HCT116 (cell line): ENCODE measurements around the gene STK32C. TPM values are rescaled to one million over a fixed set of nuclear protein-coding genes. Genes with fewer than 3 reads are reported as not detected.

Source experiments
- ATAC-seq: fragments of 200-7000 bp; cut with Tn5 transposase; 2 replicates; pipeline ENCODE4 v1.9.1; 2020; ENCODE audit warnings: mild to moderate bottlenecking, moderate library complexity
- BruUV-seq: library from RNA; stranded (reverse); fragments of 400-500 nt; replicated peaks from 2 replicates; lab custom pipeline; 2021; lab: Mats Ljungman, UMichigan
- CTCF ChIA-PET: fragments of 300-600 bp; sonication (Branson Sonifier 250); formaldehyde crosslinking; loops from one replicate; lab custom pipeline; 2021; ENCODE audit warnings: antibody characterized with exemption; lab: Charles Lee
- POLR2A ChIA-PET: fragments of 300-600, 350-600 bp; sonication (Branson Sonifier 250); formaldehyde crosslinking; loops from one replicate; lab custom pipeline; 2021; ENCODE audit warnings: antibody characterized with exemption; lab: Charles Lee
- RAD21 ChIA-PET, 2 experiments: fragments of 300-600 bp; sonication (Branson Sonifier 250); formaldehyde crosslinking; loops; one replicate each; lab custom pipeline; 2023; ENCODE audit warnings: low total read pairs in 2 of 2; ENCODE audit not compliant: uncharacterized antibody in 2 of 2, unreplicated experiment in 2 of 2, low non-redundant PET in 1 of 2; lab: Charles Lee
- DNase-seq: peaks from one replicate; pipeline ENCODE4 v3.0.0-alpha.2; 2010; ENCODE audit warnings: low read depth, low spot score
- H2AFZ ChIP-seq: fragments of 200-600 bp; shearing (Covaris generic), sonication (generic); 2 replicates; pipeline ENCODE4 v1.6.1; 2017; ENCODE audit warnings: low read depth, mixed run types, mixed read lengths, antibody characterized with exemption, low read length; ENCODE audit not compliant: poor library complexity, severe bottlenecking
- H3K27ac ChIP-seq: 2 replicates; pipeline ENCODE4 v1.5.1; 2012; ENCODE audit warnings: low read depth, low read length
- H3K27me3 ChIP-seq: fragments of 200-600 bp; sonication (generic); 2 replicates; pipeline ENCODE4 v1.6.1; 2016; ENCODE audit warnings: mixed run types, low read length, mixed read lengths; ENCODE audit not compliant: insufficient read depth
- H3K36me3 ChIP-seq, 2 experiments: fragments of 200-500 bp in 1 of 2; fragments of 200-600 bp in 1 of 2; sonication (Bioruptor generic) in 1 of 2; sonication (generic) in 1 of 2; 2 replicates each; pipeline versions ENCODE4 v1.5.1 to v1.6.1; 2014 to 2016; ENCODE audit warnings: low read length in 2 of 2, inconsistent platforms in 1 of 2, mixed read lengths in 1 of 2, mixed run types in 1 of 2; ENCODE audit not compliant: insufficient read depth in 2 of 2, control insufficient read depth in 1 of 2
- H3K4me1 ChIP-seq, 2 experiments: fragments of 200-600 bp in 1 of 2; sonication (generic) in 1 of 2; 2 replicates each; pipeline versions ENCODE4 v1.5.1 to v1.6.1; 2012 to 2017; ENCODE audit warnings: low read length in 2 of 2, inconsistent platforms in 1 of 2, mild to moderate bottlenecking in 1 of 2, mixed read lengths in 1 of 2, mixed run types in 1 of 2, moderate library complexity in 1 of 2; ENCODE audit not compliant: insufficient read depth in 2 of 2, control insufficient read depth in 1 of 2
- H3K4me2 ChIP-seq: fragments of 200-600 bp; sonication (generic); 2 replicates; pipeline ENCODE4 v1.6.1; 2017; ENCODE audit warnings: mixed run types, low read length, mixed read lengths
- H3K4me3 ChIP-seq, 2 experiments: fragments of 200-600 bp in 1 of 2; sonication (generic) in 1 of 2; replicated peaks in 1 of 2; 2 replicates each; pipeline ENCODE4 v1.5.1; 2011 to 2016; ENCODE audit warnings: low read length in 2 of 2, control low read depth in 1 of 2, low read depth in 1 of 2, mild to moderate bottlenecking in 1 of 2, mixed read lengths in 1 of 2, mixed run types in 1 of 2
- H3K79me2 ChIP-seq: fragments of 200-600 bp; sonication (generic); 2 replicates; pipeline ENCODE4 v1.6.1; 2017; ENCODE audit warnings: mild to moderate bottlenecking, mixed run types, low read length, moderate library complexity, mixed read lengths; ENCODE audit not compliant: insufficient read depth
- H3K9ac ChIP-seq: fragments of 200-600 bp; sonication (generic); 2 replicates; pipeline ENCODE4 v1.6.1; 2016; ENCODE audit warnings: low read length, mixed read lengths
- H3K9me2 ChIP-seq: fragments of 200-600 bp; sonication (generic), shearing (Covaris generic); 2 replicates; pipeline ENCODE4 v1.6.1; 2017; ENCODE audit warnings: mixed run types, mild to moderate bottlenecking, moderate library complexity; ENCODE audit not compliant: insufficient read depth
- H3K9me3 ChIP-seq, 2 experiments: fragments of 200-500 bp in 1 of 2; fragments of 200-600 bp in 1 of 2; sonication (Bioruptor generic) in 1 of 2; sonication (generic) in 1 of 2; 2 replicates each; pipeline ENCODE4 v1.6.1; 2014 to 2017; ENCODE audit warnings: low read length in 2 of 2, mixed read lengths in 2 of 2, inconsistent platforms in 1 of 2, low read depth in 1 of 2, mild to moderate bottlenecking in 1 of 2, mixed run types in 1 of 2, moderate library complexity in 1 of 2; ENCODE audit not compliant: control insufficient read depth in 1 of 2, insufficient read depth in 1 of 2
- H4K20me1 ChIP-seq: fragments of 200-600 bp; sonication (generic), shearing (Covaris generic); 2 replicates; pipeline ENCODE4 v1.6.1; 2017; ENCODE audit warnings: mixed run types, mild to moderate bottlenecking, moderate library complexity; ENCODE audit not compliant: insufficient read depth
- CBX3 ChIP-seq: IDR thresholded peaks from 2 replicates; pipeline ENCODE4 v1.6.1; 2012; ENCODE audit warnings: low read depth
- CEBPB ChIP-seq: IDR thresholded peaks from 2 replicates; pipeline ENCODE4 v1.6.1; 2012; ENCODE audit warnings: low read depth
- CTCF ChIP-seq, 3 experiments: fragments of 200-600 bp in 1 of 3; sonication (generic) in 1 of 3; IDR thresholded peaks in 2 of 3; conservative IDR thresholded peaks in 1 of 3; 2 replicates each; pipeline ENCODE4 v1.5.1; 2012 to 2017; ENCODE audit warnings: low read depth in 2 of 3, low read length in 2 of 3, antibody characterized with exemption in 1 of 3, borderline replicate concordance in 1 of 3, control low read depth in 1 of 3, mild to moderate bottlenecking in 1 of 3, mixed read lengths in 1 of 3, mixed run types in 1 of 3, moderate library complexity in 1 of 3; ENCODE audit not compliant: insufficient read depth in 1 of 3
- ELF1 ChIP-seq: IDR thresholded peaks from 2 replicates; pipeline ENCODE4 v1.6.1; 2012; ENCODE audit warnings: low read depth, borderline replicate concordance
- EZH2 ChIP-seq: fragments of 200-600 bp; sonication (generic); IDR thresholded peaks from 2 replicates; pipeline ENCODE4 v1.6.1; 2017; ENCODE audit warnings: antibody characterized with exemption, mixed run types
- EZH2phosphoT487 ChIP-seq: fragments of 200-600 bp; IDR thresholded peaks from 2 replicates; pipeline ENCODE4 v1.6.1; 2018; ENCODE audit warnings: antibody characterized with exemption, borderline replicate concordance
- RAD21 ChIP-seq: IDR thresholded peaks from 2 replicates; pipeline ENCODE4 v1.6.1; 2012; ENCODE audit warnings: low read depth, mild to moderate bottlenecking
- SIN3A ChIP-seq: IDR thresholded peaks from 2 replicates; pipeline ENCODE4 v1.6.1; 2012; ENCODE audit warnings: low read depth
- TCF7L2 ChIP-seq: IDR thresholded peaks from 2 replicates; pipeline ENCODE4 v1.7.0; 2011; ENCODE audit warnings: borderline replicate concordance, inconsistent platforms; ENCODE audit not compliant: insufficient read depth, insufficient read length; ENCODE audit errors: extremely low read depth
- YY1 ChIP-seq: IDR thresholded peaks from 2 replicates; pipeline ENCODE4 v1.6.1; 2011; ENCODE audit warnings: low read length, low read depth, moderate library complexity, mild to moderate bottlenecking; ENCODE audit not compliant: insufficient replicate concordance; ENCODE audit errors: extremely low read depth
- intact Hi-C: fragments of 100-400 bp; cut with micrococcal nuclease; formaldehyde crosslinking; loops from 2 replicates; pipeline ENCODE4 v1.10.0; 2022
- total RNA-seq: library from RNA; stranded (reverse); gene quantifications from one replicate; pipeline ENCODE4 v1.2.1, GENCODE V29; 2021; ENCODE audit not compliant: unreplicated experiment
- TF ChIP-seq, protein P1 (sequence below): IDR thresholded peaks from 2 replicates; pipeline ENCODE4 v1.6.1; 2012
- TF ChIP-seq, protein P2 (sequence below): IDR thresholded peaks from 2 replicates; pipeline ENCODE4 v1.6.1; 2012

Gene STK32C
- total RNA-seq, 1 experiment from 2014 or later = 29.7 TPM

DNA sequence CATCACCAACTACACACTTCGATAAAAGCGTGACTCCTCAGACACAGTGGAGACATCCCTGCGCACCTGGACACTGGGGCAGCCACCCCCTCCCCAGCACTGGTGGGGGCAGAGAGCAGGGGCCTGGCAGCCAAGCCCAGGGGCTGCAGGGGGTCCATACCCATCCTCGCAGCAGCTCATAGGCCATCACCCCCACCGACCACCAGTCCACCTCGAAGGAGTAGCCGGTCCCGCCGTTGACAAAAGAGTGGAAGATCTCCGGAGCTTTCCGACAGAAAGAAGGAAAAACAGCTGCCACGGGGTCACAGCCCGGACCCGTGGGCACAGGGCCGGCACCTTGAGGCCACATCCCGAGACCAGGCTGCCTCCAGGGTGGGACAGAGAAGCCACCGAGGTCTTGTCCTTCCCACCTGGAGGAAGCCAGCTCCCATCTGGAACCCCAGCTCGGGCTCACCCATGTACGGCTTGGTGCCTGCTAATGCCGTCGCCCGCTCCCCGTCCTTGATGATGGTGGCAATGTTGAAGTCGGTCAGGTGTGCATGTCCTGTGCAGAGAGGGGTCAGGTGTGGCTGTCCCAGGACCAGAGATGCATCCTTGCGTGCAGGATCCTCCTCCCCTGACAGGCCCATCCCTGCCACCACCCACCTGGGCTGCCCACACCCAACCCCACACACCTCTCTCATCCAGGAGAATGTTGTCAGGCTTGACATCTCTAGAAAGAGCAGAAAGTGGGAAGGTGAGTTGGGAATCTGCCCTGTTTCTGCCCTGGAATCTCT is 82.5 kb downstream of the STK32C start:
- no peak overlapping the region for H3K4me2 ChIP-seq
- no peaks in the 10 kb centered on the region for H3K4me1 ChIP-seq
- no TSS peak for BruUV-seq
- no peaks in the 10 kb centered on the region for H3K27me3 ChIP-seq
- H3K9me2 ChIP-seq = no peaks in the 10 kb centered on the region
- no peaks in the 10 kb centered on the region for H3K79me2 ChIP-seq
- no peaks in the 10 kb centered on the region for H4K20me1 ChIP-seq
- H3K4me3 ChIP-seq = no peak overlapping the region
- no peak overlapping the region for H3K9ac ChIP-seq
- ChIA-PET RAD21 (no interaction called here), CTCF (no interaction called here), POLR2A (no interaction called here)
- no peak for DNase-seq
- no peak for ATAC-seq
- no peaks in the 10 kb centered on the region for H3K9me3 ChIP-seq
- no peak overlapping the region for H2AFZ ChIP-seq
- TF ChIP-seq, protein P1, sequence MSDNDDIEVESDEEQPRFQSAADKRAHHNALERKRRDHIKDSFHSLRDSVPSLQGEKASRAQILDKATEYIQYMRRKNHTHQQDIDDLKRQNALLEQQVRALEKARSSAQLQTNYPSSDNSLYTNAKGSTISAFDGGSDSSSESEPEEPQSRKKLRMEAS = no peak
- no peak for TF ChIP-seq CEBPB
- H3K27ac ChIP-seq = no peak overlapping the region
- intact Hi-C loops = no loop called here
- H3K36me3 ChIP-seq = no peaks in the 10 kb centered on the region

DNA sequence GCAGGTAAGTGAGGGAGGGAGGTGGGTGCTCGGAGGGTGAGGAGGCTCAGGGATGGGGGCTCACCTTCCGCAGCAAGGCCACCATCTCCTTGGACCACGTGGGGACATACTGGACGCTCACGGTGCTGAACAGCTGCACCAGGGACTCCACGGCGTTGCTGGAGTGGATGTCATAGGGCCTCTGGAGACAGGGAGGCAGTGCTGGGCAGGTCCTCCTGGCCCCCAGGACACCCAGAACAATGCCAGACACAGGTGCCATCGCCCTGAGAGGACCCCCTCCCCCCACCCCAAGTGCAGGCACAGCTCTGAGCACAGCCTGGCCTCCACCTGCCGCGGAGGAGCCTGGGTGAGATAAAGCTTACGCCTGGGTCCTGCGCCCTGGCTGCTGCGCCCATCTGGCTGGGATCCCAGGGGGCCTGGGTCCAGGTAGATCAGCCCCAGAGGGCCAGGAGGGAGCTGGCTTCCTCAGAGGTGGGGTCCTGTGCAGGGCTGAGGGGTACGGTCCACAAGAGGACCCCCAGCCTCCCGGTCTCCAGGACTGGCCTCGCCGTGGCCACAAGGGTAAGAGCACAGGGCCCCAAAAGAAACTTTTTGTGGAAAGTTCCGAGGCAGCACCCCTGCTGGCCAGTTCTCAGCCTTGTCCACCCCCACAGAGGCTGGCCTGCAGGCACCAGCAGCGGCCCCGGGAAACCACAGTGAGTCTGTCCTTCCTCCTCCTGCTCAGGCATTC is 83.2 kb downstream of the STK32C start:
- no peak overlapping the region for H3K9ac ChIP-seq
- no peaks in the 10 kb centered on the region for H3K36me3 ChIP-seq
- H3K27me3 ChIP-seq = no peaks in the 10 kb centered on the region
- no peaks in the 10 kb centered on the region for H3K79me2 ChIP-seq
- ChIA-PET POLR2A (no interaction called here), CTCF (no interaction called here), RAD21 (no interaction called here)
- H3K4me3 ChIP-seq = no peak overlapping the region
- H3K9me2 ChIP-seq = no peaks in the 10 kb centered on the region
- no peak for DNase-seq
- no peak for ATAC-seq
- H2AFZ ChIP-seq = no peak overlapping the region
- no peaks in the 10 kb centered on the region for H4K20me1 ChIP-seq
- TF ChIP-seq CBX3 = no peak
- no peak for TF ChIP-seq TCF7L2
- no peak for TF ChIP-seq EZH2
- no peak for TF ChIP-seq CTCF (IDR thresholded peaks at IDR 0.05 in 2 of 3, conservative IDR thresholded peaks at IDR 0.05 in 1 of 3; ENCODE audit: borderline replicate concordance in 1 of 3, insufficient read depth in 1 of 3, low read depth in 2 of 3, low read length in 2 of 3)
- no peak for TF ChIP-seq EZH2phosphoT487
- TF ChIP-seq SIN3A = no peak
- TF ChIP-seq, protein P2, sequence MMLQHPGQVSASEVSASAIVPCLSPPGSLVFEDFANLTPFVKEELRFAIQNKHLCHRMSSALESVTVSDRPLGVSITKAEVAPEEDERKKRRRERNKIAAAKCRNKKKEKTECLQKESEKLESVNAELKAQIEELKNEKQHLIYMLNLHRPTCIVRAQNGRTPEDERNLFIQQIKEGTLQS = no peak
- TF ChIP-seq RAD21 = no peak
- TF ChIP-seq ELF1 = no peak
- TF ChIP-seq CEBPB = no peak
- no peak for TF ChIP-seq YY1
- TF ChIP-seq, all 23 proteins: peak for 0
- BruUV-seq = no TSS peak
- H3K4me2 ChIP-seq = no peak overlapping the region
- no peak overlapping the region for H3K27ac ChIP-seq
- no peaks in the 10 kb centered on the region for H3K4me1 ChIP-seq
- no peaks in the 10 kb centered on the region for H3K9me3 ChIP-seq
- intact Hi-C loops = no loop called here
